ENCODE data around the gene SLC4A5. TPM values are rescaled to one million over a fixed set of nuclear protein-coding genes. Genes with fewer than 3 reads are reported as not detected.

Gene SLC4A5
- total and polyA plus RNA-seq, 2 of the 8 experiments (the other 6 are each of a cell fraction or from before 2014, with no cell fraction given): 0.42 to 0.52 TPM

DNA sequence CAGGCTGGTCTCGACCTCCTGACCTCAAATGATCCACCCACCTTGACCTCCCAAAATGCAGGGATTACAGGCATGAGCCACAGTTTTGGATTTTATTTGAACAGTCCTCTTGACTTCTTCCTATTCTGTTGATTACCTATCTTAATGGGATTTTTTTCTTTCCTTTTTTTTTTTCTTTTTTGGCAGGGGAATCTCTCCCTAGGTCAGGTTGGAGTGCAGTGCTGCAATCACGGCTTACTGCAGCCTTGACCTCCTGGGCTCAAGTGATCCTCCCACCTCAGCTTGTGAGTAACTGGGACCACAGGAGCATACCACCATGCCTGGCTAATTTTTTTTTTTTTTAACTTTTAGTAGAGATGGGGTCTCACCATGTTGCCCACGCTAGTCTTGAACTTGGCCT, 142.0 kb downstream of the SLC4A5 start (continued):
- TF ChIP-seq, protein P1, sequence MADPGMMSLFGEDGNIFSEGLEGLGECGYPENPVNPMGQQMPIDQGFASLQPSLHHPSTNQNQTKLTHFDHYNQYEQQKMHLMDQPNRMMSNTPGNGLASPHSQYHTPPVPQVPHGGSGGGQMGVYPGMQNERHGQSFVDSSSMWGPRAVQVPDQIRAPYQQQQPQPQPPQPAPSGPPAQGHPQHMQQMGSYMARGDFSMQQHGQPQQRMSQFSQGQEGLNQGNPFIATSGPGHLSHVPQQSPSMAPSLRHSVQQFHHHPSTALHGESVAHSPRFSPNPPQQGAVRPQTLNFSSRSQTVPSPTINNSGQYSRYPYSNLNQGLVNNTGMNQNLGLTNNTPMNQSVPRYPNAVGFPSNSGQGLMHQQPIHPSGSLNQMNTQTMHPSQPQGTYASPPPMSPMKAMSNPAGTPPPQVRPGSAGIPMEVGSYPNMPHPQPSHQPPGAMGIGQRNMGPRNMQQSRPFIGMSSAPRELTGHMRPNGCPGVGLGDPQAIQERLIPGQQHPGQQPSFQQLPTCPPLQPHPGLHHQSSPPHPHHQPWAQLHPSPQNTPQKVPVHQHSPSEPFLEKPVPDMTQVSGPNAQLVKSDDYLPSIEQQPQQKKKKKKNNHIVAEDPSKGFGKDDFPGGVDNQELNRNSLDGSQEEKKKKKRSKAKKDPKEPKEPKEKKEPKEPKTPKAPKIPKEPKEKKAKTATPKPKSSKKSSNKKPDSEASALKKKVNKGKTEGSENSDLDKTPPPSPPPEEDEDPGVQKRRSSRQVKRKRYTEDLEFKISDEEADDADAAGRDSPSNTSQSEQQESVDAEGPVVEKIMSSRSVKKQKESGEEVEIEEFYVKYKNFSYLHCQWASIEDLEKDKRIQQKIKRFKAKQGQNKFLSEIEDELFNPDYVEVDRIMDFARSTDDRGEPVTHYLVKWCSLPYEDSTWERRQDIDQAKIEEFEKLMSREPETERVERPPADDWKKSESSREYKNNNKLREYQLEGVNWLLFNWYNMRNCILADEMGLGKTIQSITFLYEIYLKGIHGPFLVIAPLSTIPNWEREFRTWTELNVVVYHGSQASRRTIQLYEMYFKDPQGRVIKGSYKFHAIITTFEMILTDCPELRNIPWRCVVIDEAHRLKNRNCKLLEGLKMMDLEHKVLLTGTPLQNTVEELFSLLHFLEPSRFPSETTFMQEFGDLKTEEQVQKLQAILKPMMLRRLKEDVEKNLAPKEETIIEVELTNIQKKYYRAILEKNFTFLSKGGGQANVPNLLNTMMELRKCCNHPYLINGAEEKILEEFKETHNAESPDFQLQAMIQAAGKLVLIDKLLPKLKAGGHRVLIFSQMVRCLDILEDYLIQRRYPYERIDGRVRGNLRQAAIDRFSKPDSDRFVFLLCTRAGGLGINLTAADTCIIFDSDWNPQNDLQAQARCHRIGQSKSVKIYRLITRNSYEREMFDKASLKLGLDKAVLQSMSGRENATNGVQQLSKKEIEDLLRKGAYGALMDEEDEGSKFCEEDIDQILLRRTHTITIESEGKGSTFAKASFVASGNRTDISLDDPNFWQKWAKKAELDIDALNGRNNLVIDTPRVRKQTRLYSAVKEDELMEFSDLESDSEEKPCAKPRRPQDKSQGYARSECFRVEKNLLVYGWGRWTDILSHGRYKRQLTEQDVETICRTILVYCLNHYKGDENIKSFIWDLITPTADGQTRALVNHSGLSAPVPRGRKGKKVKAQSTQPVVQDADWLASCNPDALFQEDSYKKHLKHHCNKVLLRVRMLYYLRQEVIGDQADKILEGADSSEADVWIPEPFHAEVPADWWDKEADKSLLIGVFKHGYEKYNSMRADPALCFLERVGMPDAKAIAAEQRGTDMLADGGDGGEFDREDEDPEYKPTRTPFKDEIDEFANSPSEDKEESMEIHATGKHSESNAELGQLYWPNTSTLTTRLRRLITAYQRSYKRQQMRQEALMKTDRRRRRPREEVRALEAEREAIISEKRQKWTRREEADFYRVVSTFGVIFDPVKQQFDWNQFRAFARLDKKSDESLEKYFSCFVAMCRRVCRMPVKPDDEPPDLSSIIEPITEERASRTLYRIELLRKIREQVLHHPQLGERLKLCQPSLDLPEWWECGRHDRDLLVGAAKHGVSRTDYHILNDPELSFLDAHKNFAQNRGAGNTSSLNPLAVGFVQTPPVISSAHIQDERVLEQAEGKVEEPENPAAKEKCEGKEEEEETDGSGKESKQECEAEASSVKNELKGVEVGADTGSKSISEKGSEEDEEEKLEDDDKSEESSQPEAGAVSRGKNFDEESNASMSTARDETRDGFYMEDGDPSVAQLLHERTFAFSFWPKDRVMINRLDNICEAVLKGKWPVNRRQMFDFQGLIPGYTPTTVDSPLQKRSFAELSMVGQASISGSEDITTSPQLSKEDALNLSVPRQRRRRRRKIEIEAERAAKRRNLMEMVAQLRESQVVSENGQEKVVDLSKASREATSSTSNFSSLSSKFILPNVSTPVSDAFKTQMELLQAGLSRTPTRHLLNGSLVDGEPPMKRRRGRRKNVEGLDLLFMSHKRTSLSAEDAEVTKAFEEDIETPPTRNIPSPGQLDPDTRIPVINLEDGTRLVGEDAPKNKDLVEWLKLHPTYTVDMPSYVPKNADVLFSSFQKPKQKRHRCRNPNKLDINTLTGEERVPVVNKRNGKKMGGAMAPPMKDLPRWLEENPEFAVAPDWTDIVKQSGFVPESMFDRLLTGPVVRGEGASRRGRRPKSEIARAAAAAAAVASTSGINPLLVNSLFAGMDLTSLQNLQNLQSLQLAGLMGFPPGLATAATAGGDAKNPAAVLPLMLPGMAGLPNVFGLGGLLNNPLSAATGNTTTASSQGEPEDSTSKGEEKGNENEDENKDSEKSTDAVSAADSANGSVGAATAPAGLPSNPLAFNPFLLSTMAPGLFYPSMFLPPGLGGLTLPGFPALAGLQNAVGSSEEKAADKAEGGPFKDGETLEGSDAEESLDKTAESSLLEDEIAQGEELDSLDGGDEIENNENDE (IDR thresholded peaks at IDR 0.05; ENCODE audit: insufficient replicate concordance, low read length): no peak
- TF ChIP-seq POLR2AphosphoS5 (IDR thresholded peaks at IDR 0.05; ENCODE audit: low read depth, low read length): no peak
- TF ChIP-seq JUN (IDR thresholded peaks at IDR 0.05; ENCODE audit: low read depth, low read length): no peak
- TF ChIP-seq, protein P2, sequence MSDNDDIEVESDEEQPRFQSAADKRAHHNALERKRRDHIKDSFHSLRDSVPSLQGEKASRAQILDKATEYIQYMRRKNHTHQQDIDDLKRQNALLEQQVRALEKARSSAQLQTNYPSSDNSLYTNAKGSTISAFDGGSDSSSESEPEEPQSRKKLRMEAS (IDR thresholded peaks at IDR 0.05): no peak

Measured in H1 (cell line).